ENCODE results near the gene DHX29.

- TF ChIP-seq POLR2A (IDR thresholded peaks at IDR 0.05; ENCODE audit: low read depth, low read length) (no peak), POLR2AphosphoS5 (IDR thresholded peaks at IDR 0.05; ENCODE audit: low read depth, low read length) (no peak), TAF1 (IDR thresholded peaks at IDR 0.05; ENCODE audit: borderline replicate concordance, low read depth, low read length) (no peak)
Observed at GRCh38 chr5:55226934-55227663, 80.4 kb downstream of the DHX29 start, which contains the start of gene MCIDAS.
